ENCODE data around the gene CDC7. TPM values are rescaled to one million over a fixed set of nuclear protein-coding genes. Genes with fewer than 3 reads are reported as not detected.

The CDC7 gene
- polyA plus RNA-seq, 2 donors: 2.8 to 4.9 TPM

DNA sequence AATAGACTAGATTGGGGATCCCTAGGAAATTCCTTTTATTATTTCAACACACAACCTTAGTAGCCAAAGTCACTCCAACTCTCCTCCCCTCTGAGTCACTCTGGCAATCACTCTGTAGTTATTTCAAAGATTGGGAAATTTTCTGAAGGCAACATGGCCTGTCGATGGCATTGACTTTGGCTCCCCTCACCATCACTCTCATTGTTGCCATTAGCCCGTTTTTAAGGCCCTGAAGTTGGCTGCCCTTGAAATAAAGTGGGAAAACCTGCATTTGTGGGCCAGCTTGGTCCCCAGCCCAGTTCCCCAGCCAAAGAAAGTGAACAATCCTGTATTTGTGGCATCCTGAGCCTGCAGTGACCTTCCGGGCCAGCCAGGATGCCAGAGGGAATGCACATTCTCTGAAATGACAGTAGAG is 52.5 kb downstream of the CDC7 start:
- no peaks in the 10 kb centered on the region for H3K27me3 ChIP-seq (ENCODE audit: control insufficient read depth in 1 of 2, insufficient read depth in 2 of 2, low read length in 2 of 2)
- peaks cover 0 to 2% of the 10 kb centered on the region in 2 donors for H3K4me1 ChIP-seq (ENCODE audit: control insufficient read depth in 2 of 2, insufficient read depth in 2 of 2, low read length in 1 of 2)
- WGBS, 2 donors: 40 to 50% methylated on average over 3 of the region's 3 CpGs
- H3K27ac ChIP-seq (ENCODE audit: low read depth in 2 of 2, low read length in 1 of 2): no peak overlapping the region
- no peaks in the 10 kb centered on the region for H3K36me3 ChIP-seq (ENCODE audit: control insufficient read depth in 2 of 2, insufficient read depth in 2 of 2, low read length in 1 of 2)
- no peaks in the 10 kb centered on the region for H3K9me3 ChIP-seq (ENCODE audit: control insufficient read depth in 2 of 2, insufficient read depth in 1 of 2, low read depth in 1 of 2, low read length in 1 of 2)
- H3K4me3 ChIP-seq (ENCODE audit: low read depth in 1 of 2, low read length in 2 of 2): no peak overlapping the region

- Histone ChIP-seq H3K4me1 (ENCODE audit: control insufficient read depth in 2 of 2, insufficient read depth in 2 of 2, low read length in 1 of 2) (peaks cover 0 to 2% of the 10 kb centered on the region in 2 donors), H3K27me3 (ENCODE audit: control insufficient read depth in 1 of 2, insufficient read depth in 2 of 2, low read length in 2 of 2) (no peaks in the 10 kb centered on the region), H3K27ac (ENCODE audit: low read depth in 2 of 2, low read length in 1 of 2) (peak overlapping the region; percentile 16 to 37), H3K9me3 (ENCODE audit: control insufficient read depth in 2 of 2, insufficient read depth in 1 of 2, low read depth in 1 of 2, low read length in 1 of 2) (no peaks in the 10 kb centered on the region), H3K4me3 (ENCODE audit: low read depth in 1 of 2, low read length in 2 of 2) (no peak overlapping the region), H3K36me3 (ENCODE audit: control insufficient read depth in 2 of 2, insufficient read depth in 2 of 2, low read length in 1 of 2) (no peaks in the 10 kb centered on the region)
- 68% methylated on average over 7 of the region's 7 CpGs for WGBS, 2 donors
Observed at GRCh38 chr1:91555074-91555730, 54.6 kb downstream of the CDC7 start.

DNA sequence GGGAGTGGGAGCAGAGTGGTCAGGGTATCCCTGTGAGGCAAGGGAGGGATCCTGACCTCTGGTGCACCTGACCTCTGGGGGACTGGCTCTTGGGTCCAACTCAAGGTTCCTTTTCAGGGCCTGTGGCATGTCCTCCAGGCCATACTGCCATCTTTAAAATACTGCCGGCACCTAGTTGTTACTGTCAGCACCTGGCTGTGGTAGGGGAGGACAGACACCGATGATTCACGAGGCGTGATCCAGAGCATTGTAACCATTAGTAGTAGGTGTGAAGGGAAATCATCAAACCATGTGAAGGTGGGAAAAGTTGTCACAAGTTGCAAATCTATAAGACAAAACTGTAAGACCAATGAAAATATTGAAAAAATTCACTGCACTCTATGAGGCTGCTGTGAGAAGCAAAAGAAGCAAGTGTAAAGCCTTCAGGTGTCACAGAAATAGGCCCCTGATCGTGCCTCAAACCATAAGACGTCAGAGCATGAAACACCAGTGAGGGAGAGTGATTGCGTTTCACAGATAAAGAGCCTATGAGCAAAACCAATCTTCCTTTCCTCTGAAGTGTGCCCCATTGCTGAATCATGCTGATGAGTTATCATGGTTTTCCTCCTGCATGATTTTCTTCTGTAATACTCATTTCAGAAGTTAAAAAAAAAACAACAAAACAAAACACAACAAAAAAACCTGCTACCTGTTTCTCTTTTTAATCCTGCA is 55.3 kb downstream of the CDC7 start:
- Histone ChIP-seq H3K27ac (ENCODE audit: low read depth in 2 of 2, low read length in 1 of 2) (peak overlapping the region; percentile 22 to 37), H3K9me3 (ENCODE audit: control insufficient read depth in 2 of 2, insufficient read depth in 1 of 2, low read depth in 1 of 2, low read length in 1 of 2) (no peaks in the 10 kb centered on the region)

DNA sequence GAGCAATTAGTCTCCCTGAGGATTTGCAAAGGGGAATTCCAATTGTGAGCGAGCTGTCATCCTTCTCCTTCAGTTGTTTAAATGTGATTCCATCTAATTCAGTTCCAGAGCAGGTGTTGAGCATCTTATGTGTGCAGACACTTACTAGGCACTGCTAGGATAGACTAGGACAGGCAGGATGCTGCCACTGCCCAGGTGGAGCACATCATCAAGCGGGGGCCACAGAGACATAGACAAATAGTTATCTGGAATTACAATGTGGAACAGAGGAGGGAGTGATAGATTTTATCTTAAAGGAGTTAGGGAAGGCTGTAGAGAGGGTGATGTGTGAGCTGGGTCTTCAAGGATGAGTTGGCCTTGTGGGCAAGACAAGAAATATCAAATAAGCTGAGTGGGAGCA is 55.9 kb downstream of the CDC7 start:
- Histone ChIP-seq H3K36me3 (ENCODE audit: control insufficient read depth in 2 of 2, insufficient read depth in 2 of 2, low read length in 1 of 2) (no peaks in the 10 kb centered on the region), H3K4me1 (ENCODE audit: control insufficient read depth in 2 of 2, insufficient read depth in 2 of 2, low read length in 1 of 2) (peaks cover 0 to 2% of the 10 kb centered on the region in 2 donors), H3K27me3 (ENCODE audit: control insufficient read depth in 1 of 2, insufficient read depth in 2 of 2, low read length in 2 of 2) (no peaks in the 10 kb centered on the region), H3K4me3 (ENCODE audit: low read depth in 1 of 2, low read length in 2 of 2) (no peak overlapping the region), H3K9me3 (ENCODE audit: control insufficient read depth in 2 of 2, insufficient read depth in 1 of 2, low read depth in 1 of 2, low read length in 1 of 2) (no peaks in the 10 kb centered on the region), H3K27ac (ENCODE audit: low read depth in 2 of 2, low read length in 1 of 2) (peak overlapping the region in 1 of 2 donors; percentile 40)
- 79 to 83% methylated on average over 2 of the region's 2 CpGs for whole genome bisulfite sequencing, 2 donors

More for the DNA sequence above, 55.3 kb downstream of the CDC7 start:
- Histone ChIP-seq H3K27me3 (ENCODE audit: control insufficient read depth in 1 of 2, insufficient read depth in 2 of 2, low read length in 2 of 2) (no peaks in the 10 kb centered on the region), H3K36me3 (ENCODE audit: control insufficient read depth in 2 of 2, insufficient read depth in 2 of 2, low read length in 1 of 2) (no peaks in the 10 kb centered on the region), H3K4me1 (ENCODE audit: control insufficient read depth in 2 of 2, insufficient read depth in 2 of 2, low read length in 1 of 2) (peaks cover 0 to 2% of the 10 kb centered on the region in 2 donors), H3K4me3 (ENCODE audit: low read depth in 1 of 2, low read length in 2 of 2) (no peak overlapping the region)
- WGBS, 2 donors: 75 to 77% methylated on average over 7 of the region's 7 CpGs

DNA sequence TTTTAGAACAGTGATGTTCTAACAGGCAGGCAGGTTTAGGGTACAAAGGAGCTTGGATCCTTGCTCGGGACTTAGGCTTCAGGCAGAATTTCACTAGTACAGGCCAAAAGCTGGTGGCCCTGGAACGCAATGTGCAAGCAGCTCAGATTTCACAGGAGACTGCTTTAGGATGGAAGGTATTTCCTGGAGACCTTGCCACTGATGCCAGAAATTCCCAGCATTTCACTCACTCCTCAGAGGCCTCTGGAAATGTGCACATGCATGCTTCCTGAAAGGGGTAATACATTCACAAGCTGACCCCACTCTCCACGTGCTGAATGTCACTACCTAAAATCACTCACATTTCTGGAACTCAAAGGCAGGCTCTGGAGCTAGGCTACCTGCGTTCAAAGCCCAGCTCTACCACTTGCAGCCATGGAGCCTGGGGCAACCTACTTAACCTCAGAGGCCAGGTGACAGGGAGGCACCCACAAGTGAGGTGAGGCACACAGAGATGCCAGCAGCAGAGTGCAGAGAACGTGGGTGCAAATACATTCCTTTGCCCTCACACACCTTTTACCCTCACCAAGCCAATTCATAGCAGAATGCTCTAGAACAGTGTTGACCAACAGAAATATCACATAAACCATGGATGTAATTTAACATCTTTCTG is 56.5 kb downstream of the CDC7 start:
- Histone ChIP-seq H3K4me1 (ENCODE audit: control insufficient read depth in 2 of 2, insufficient read depth in 2 of 2, low read length in 1 of 2) (peaks cover 0 to 2% of the 10 kb centered on the region in 2 donors), H3K4me3 (ENCODE audit: low read depth in 1 of 2, low read length in 2 of 2) (no peak overlapping the region), H3K9me3 (ENCODE audit: control insufficient read depth in 2 of 2, insufficient read depth in 1 of 2, low read depth in 1 of 2, low read length in 1 of 2) (no peaks in the 10 kb centered on the region), H3K27me3 (ENCODE audit: control insufficient read depth in 1 of 2, insufficient read depth in 2 of 2, low read length in 2 of 2) (no peaks in the 10 kb centered on the region), H3K36me3 (ENCODE audit: control insufficient read depth in 2 of 2, insufficient read depth in 2 of 2, low read length in 1 of 2) (no peaks in the 10 kb centered on the region), H3K27ac (ENCODE audit: low read depth in 2 of 2, low read length in 1 of 2) (peak overlapping the region in 1 of 2 donors; percentile 40)
- WGBS, 2 donors: 77 to 80% methylated on average over 5 of the region's 5 CpGs

DNA sequence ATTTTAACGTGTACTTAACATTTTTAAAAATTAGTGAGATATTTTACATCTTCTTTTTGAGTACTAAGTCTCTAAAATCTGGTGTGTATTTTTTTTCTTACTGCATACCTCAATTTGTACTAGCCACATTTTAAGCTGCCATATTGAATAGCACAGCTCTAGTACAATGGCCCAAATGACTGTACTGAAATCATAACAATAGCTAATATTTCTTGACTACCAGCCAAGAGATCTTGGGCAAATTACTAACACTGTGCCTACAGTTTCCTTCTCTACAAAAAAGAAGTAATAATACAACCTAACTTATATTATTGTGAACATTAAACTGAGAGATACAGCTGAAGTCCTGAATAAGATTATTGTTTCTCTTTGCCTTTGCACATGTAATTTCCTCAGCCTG is 57.2 kb downstream of the CDC7 start:
- H3K4me1 ChIP-seq (ENCODE audit: control insufficient read depth in 2 of 2, insufficient read depth in 2 of 2, low read length in 1 of 2): peaks cover 0 to 2% of the 10 kb centered on the region in 2 donors
- H3K27me3 ChIP-seq (ENCODE audit: control insufficient read depth in 1 of 2, insufficient read depth in 2 of 2, low read length in 2 of 2): no peaks in the 10 kb centered on the region
- H3K9me3 ChIP-seq (ENCODE audit: control insufficient read depth in 2 of 2, insufficient read depth in 1 of 2, low read depth in 1 of 2, low read length in 1 of 2): no peaks in the 10 kb centered on the region
- no peak overlapping the region for H3K4me3 ChIP-seq (ENCODE audit: low read depth in 1 of 2, low read length in 2 of 2)
- 0 to 49% methylated on average over 1 of the region's 1 CpG for WGBS, 2 donors
- no peaks in the 10 kb centered on the region for H3K36me3 ChIP-seq (ENCODE audit: control insufficient read depth in 2 of 2, insufficient read depth in 2 of 2, low read length in 1 of 2)
- H3K27ac ChIP-seq (ENCODE audit: low read depth in 2 of 2, low read length in 1 of 2): no peak overlapping the region

DNA sequence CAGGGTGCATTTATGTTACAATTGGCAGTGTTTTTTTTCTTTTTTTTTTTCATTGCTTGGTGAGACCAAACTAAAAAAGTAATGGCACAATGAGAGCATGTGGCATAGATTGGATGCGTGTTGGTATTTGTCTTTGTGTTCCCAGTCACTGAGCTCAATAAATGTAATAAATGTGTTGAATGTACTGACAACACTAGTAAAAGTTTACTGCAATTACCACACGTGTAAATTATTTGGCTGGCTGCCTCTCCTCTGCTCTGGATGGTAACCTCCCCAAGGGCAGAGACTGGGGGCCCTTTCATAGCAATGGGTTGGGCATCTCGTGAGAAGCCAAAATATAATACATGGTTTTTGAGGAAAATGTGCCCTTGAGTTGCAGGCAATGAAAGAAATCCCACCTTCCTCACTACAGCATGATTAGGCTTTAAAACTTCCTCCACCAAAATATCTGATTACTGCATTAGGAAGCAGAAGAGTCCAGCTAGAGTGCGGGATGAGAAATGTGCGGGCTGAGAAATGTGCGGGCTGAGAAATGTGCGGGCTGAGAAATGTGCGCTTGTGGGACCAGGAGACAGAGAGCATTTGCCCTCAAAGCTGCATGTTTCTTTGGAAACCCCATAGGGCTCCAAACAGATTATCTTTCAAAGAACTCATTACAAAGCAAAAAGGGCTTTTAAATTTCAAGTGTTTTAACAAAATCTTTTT is 58.5 kb downstream of the CDC7 start:
- WGBS, 2 donors: 82 to 88% methylated on average over 8 of the region's 8 CpGs

GRCh38 chr1:91559838-91560565 is 59.4 kb downstream of the CDC7 start:
- Histone ChIP-seq H3K27ac (ENCODE audit: low read depth in 2 of 2, low read length in 1 of 2) (no peak overlapping the region), H3K4me3 (ENCODE audit: low read depth in 1 of 2, low read length in 2 of 2) (no peak overlapping the region), H3K4me1 (ENCODE audit: control insufficient read depth in 2 of 2, insufficient read depth in 2 of 2, low read length in 1 of 2) (peaks cover 0 to 2% of the 10 kb centered on the region in 2 donors), H3K9me3 (ENCODE audit: control insufficient read depth in 2 of 2, insufficient read depth in 1 of 2, low read depth in 1 of 2, low read length in 1 of 2) (no peaks in the 10 kb centered on the region), H3K36me3 (ENCODE audit: control insufficient read depth in 2 of 2, insufficient read depth in 2 of 2, low read length in 1 of 2) (no peaks in the 10 kb centered on the region), H3K27me3 (ENCODE audit: control insufficient read depth in 1 of 2, insufficient read depth in 2 of 2, low read length in 2 of 2) (no peaks in the 10 kb centered on the region)
- WGBS, 2 donors: 76 to 83% methylated on average over 4 of the region's 4 CpGs

More for the DNA sequence above, 58.5 kb downstream of the CDC7 start:
- Histone ChIP-seq H3K4me3 (ENCODE audit: low read depth in 1 of 2, low read length in 2 of 2) (no peak overlapping the region), H3K4me1 (ENCODE audit: control insufficient read depth in 2 of 2, insufficient read depth in 2 of 2, low read length in 1 of 2) (peaks cover 0 to 2% of the 10 kb centered on the region in 2 donors), H3K27ac (ENCODE audit: low read depth in 2 of 2, low read length in 1 of 2) (no peak overlapping the region), H3K27me3 (ENCODE audit: control insufficient read depth in 1 of 2, insufficient read depth in 2 of 2, low read length in 2 of 2) (no peaks in the 10 kb centered on the region), H3K36me3 (ENCODE audit: control insufficient read depth in 2 of 2, insufficient read depth in 2 of 2, low read length in 1 of 2) (no peaks in the 10 kb centered on the region), H3K9me3 (ENCODE audit: control insufficient read depth in 2 of 2, insufficient read depth in 1 of 2, low read depth in 1 of 2, low read length in 1 of 2) (no peaks in the 10 kb centered on the region)
